GM21528 (cell line): ENCODE results near the gene MAPRE2.

Experiments
- ATAC-seq: cut with Tn5 transposase; IDR thresholded peaks from one replicate; pipeline ENCODE4 v1.9.1; 2021; ENCODE audit warnings: mild to moderate bottlenecking, moderate library complexity; ENCODE audit not compliant: unreplicated experiment, low FRiP score

Gene MAPRE2

GRCh38 chr18:35030277-35030989 lies 10.8 kb upstream of the MAPRE2 start:
- peak; percentile 42 for ATAC-seq

GRCh38 chr18:35032113-35032512 lies 9.1 kb upstream of the MAPRE2 start:
- ATAC-seq = no peak

GRCh38 chr18:35038029-35038428 lies 3.2 kb upstream of the MAPRE2 start:
- no peak for ATAC-seq

- ATAC-seq = peak; percentile 36
Observed at GRCh38 chr18:35038881-35039491, 2.2 kb upstream of the MAPRE2 start.

GRCh38 chr18:35040638-35040987 lies 600 bp upstream of the MAPRE2 start:
- ATAC-seq = no peak

GRCh38 chr18:35041815-35042387 lies 688 bp downstream of the MAPRE2 start:
- ATAC-seq = no peak

- no peak for ATAC-seq
Observed at GRCh38 chr18:35042389-35043071, 1.3 kb downstream of the MAPRE2 start.

GRCh38 chr18:35043207-35043606 lies 2.0 kb downstream of the MAPRE2 start:
- ATAC-seq = no peak

- ATAC-seq = no peak
Observed at GRCh38 chr18:35045121-35045520, 3.9 kb downstream of the MAPRE2 start.

- ATAC-seq = no peak
Observed at GRCh38 chr18:35045806-35046205, 4.6 kb downstream of the MAPRE2 start.

GRCh38 chr18:35047697-35048292 lies 6.6 kb downstream of the MAPRE2 start:
- no peak for ATAC-seq

GRCh38 chr18:35049111-35050027 lies 8.2 kb downstream of the MAPRE2 start:
- peak; percentile 23 for ATAC-seq

- ATAC-seq = peak; percentile 33
Observed at GRCh38 chr18:35050028-35050546, 8.9 kb downstream of the MAPRE2 start.

GRCh38 chr18:35050705-35051195 lies 9.5 kb downstream of the MAPRE2 start:
- peak; percentile 21 for ATAC-seq

GRCh38 chr18:35051641-35052377 lies 10.6 kb downstream of the MAPRE2 start:
- no peak for ATAC-seq

- ATAC-seq = no peak
Observed at GRCh38 chr18:35054401-35054800, 13.2 kb downstream of the MAPRE2 start.

GRCh38 chr18:35055105-35055504 lies 13.9 kb downstream of the MAPRE2 start:
- no peak for ATAC-seq

GRCh38 chr18:35055726-35056125 lies 14.5 kb downstream of the MAPRE2 start:
- ATAC-seq = no peak
